IPS-15b (cell line): ENCODE data around the gene TNIK.
A peak's percentile ranks its signal among the peaks of the same experiment; 100 is the strongest.
"Not testable (repeated sequence)": the region's sequence is repeated elsewhere in the genome, so short reads cannot be mapped to it uniquely, and the experiment has no call there.

Source experiments
- H3K27me3 ChIP-seq: one replicate; pipeline ENCODE4 v1.6.1; 2013; ENCODE audit warnings: low read length; ENCODE audit not compliant: control insufficient read depth, insufficient read depth
- H3K36me3 ChIP-seq: one replicate; pipeline ENCODE4 v1.6.1; 2013; ENCODE audit warnings: low read length; ENCODE audit not compliant: control insufficient read depth, insufficient read depth
- H3K4me1 ChIP-seq: one replicate; pipeline ENCODE4 v1.6.1; 2013; ENCODE audit warnings: mild to moderate bottlenecking, low read length; ENCODE audit not compliant: control insufficient read depth, insufficient read depth
- H3K4me3 ChIP-seq: one replicate; pipeline ENCODE4 v1.5.1; 2013; ENCODE audit warnings: low read depth, low read length
- H3K9ac ChIP-seq: one replicate; pipeline ENCODE4 v1.6.1; 2013; ENCODE audit warnings: low read depth, mild to moderate bottlenecking, low read length
- H3K9me3 ChIP-seq: one replicate; pipeline ENCODE4 v1.6.1; 2013; ENCODE audit warnings: mild to moderate bottlenecking, low read length; ENCODE audit not compliant: control insufficient read depth, insufficient read depth

The TNIK gene

GRCh38 chr3:171456765-171457606 is 3.2 kb downstream of the TNIK start:
- Histone ChIP-seq H3K36me3 (no peaks in the 10 kb centered on the region), H3K27me3 (peaks cover 17% of the 10 kb centered on the region), H3K4me3 (peak overlapping the region; percentile 96), H3K9me3 (no peaks in the 10 kb centered on the region), H3K4me1 (peaks cover 21% of the 10 kb centered on the region), H3K9ac (peak overlapping the region; percentile 49)

GRCh38 chr3:171455603-171456550 is 4.3 kb downstream of the TNIK start:
- Histone ChIP-seq H3K9me3 (no peaks in the 10 kb centered on the region), H3K27me3 (peaks cover 5% of the 10 kb centered on the region), H3K9ac (no peak overlapping the region), H3K36me3 (no peaks in the 10 kb centered on the region), H3K4me3 (no peak overlapping the region), H3K4me1 (peaks cover 20% of the 10 kb centered on the region)

GRCh38 chr3:171454041-171454440 is 6.2 kb downstream of the TNIK start:
- Histone ChIP-seq H3K36me3 (no peaks in the 10 kb centered on the region), H3K4me3 (no peak overlapping the region), H3K9me3 (no peaks in the 10 kb centered on the region), H3K27me3 (peaks cover 2% of the 10 kb centered on the region), H3K9ac (no peak overlapping the region), H3K4me1 (peaks cover 20% of the 10 kb centered on the region)

- Histone ChIP-seq H3K27me3 (no peaks in the 10 kb centered on the region), H3K9ac (no peak overlapping the region), H3K4me1 (peaks cover 20% of the 10 kb centered on the region)
Observed at GRCh38 chr3:171453180-171453886, 6.9 kb downstream of the TNIK start.

GRCh38 chr3:171452328-171452727 is 7.9 kb downstream of the TNIK start:
- no peak overlapping the region for H3K9ac ChIP-seq
- no peaks in the 10 kb centered on the region for H3K9me3 ChIP-seq
- H3K36me3 ChIP-seq = no peaks in the 10 kb centered on the region
- no peak overlapping the region for H3K4me3 ChIP-seq
- H3K27me3 ChIP-seq = no peaks in the 10 kb centered on the region
- H3K4me1 ChIP-seq = peaks cover 18% of the 10 kb centered on the region

More at GRCh38 chr3:171453180-171453886, 6.9 kb downstream of the TNIK start:
- Histone ChIP-seq H3K4me3 (peak overlapping the region; percentile 43), H3K9me3 (no peaks in the 10 kb centered on the region), H3K36me3 (no peaks in the 10 kb centered on the region)

GRCh38 chr3:171451915-171452314 is 8.3 kb downstream of the TNIK start:
- no peaks in the 10 kb centered on the region for H3K27me3 ChIP-seq
- no peaks in the 10 kb centered on the region for H3K9me3 ChIP-seq
- no peak overlapping the region for H3K9ac ChIP-seq
- H3K36me3 ChIP-seq = no peaks in the 10 kb centered on the region
- H3K4me3 ChIP-seq = no peak overlapping the region
- peaks cover 14% of the 10 kb centered on the region for H3K4me1 ChIP-seq

- not testable (repeated sequence) for H3K4me3 ChIP-seq, H3K27me3 ChIP-seq, H3K36me3 ChIP-seq, H3K9ac ChIP-seq, H3K9me3 ChIP-seq
- peaks cover 13% of the 10 kb centered on the region for H3K4me1 ChIP-seq
Observed at GRCh38 chr3:171447579-171447891, 12.7 kb downstream of the TNIK start.

- Histone ChIP-seq H3K9me3 (no peaks in the 10 kb centered on the region), H3K4me3 (no peak overlapping the region), H3K36me3 (no peaks in the 10 kb centered on the region), H3K9ac (no peak overlapping the region), H3K27me3 (no peaks in the 10 kb centered on the region), H3K4me1 (peaks cover 17% of the 10 kb centered on the region)
Observed at GRCh38 chr3:171446801-171447578, 13.2 kb downstream of the TNIK start.

GRCh38 chr3:171446301-171446700 is 13.9 kb downstream of the TNIK start:
- no peak overlapping the region for H3K4me3 ChIP-seq
- H3K27me3 ChIP-seq = no peaks in the 10 kb centered on the region
- no peak overlapping the region for H3K9ac ChIP-seq
- H3K4me1 ChIP-seq = peaks cover 19% of the 10 kb centered on the region
- no peaks in the 10 kb centered on the region for H3K9me3 ChIP-seq
- H3K36me3 ChIP-seq = no peaks in the 10 kb centered on the region

GRCh38 chr3:171445620-171446204 is 14.5 kb downstream of the TNIK start:
- Histone ChIP-seq H3K4me3 (no peak overlapping the region), H3K4me1 (peaks cover 20% of the 10 kb centered on the region), H3K36me3 (no peaks in the 10 kb centered on the region), H3K9ac (no peak overlapping the region), H3K27me3 (no peaks in the 10 kb centered on the region), H3K9me3 (no peaks in the 10 kb centered on the region)
